Activated gamma-delta T cell treated with anti-CD3 and anti-CD28 coated beads, Interleukin-2, amount 50 U/mL, for 16 hours (primary cell): Measurements from ENCODE around the gene DNAJC16.
"Not testable (repeated sequence)": the region's sequence is repeated elsewhere in the genome, so short reads cannot be mapped to it uniquely, and the experiment has no call there.

ENCODE experiments used
- DNase-seq: peaks from one replicate; pipeline ENCODE4 v3.0.0-alpha.2; 2020; ENCODE audit warnings: low read depth

The DNAJC16 gene

GRCh38 chr1:15583016-15583706 lies 56.5 kb downstream of the DNAJC16 start:
- DNase-seq, result no peak

GRCh38 chr1:15584489-15585363 lies 58.1 kb downstream of the DNAJC16 start, which contains the start of gene AGMAT:
Gene AGMAT (minus strand): TSS chr1:15585051. CDS start chr1:15584967, 84 bp downstream.
- DNase-seq, result peak; percentile 37

DNA sequence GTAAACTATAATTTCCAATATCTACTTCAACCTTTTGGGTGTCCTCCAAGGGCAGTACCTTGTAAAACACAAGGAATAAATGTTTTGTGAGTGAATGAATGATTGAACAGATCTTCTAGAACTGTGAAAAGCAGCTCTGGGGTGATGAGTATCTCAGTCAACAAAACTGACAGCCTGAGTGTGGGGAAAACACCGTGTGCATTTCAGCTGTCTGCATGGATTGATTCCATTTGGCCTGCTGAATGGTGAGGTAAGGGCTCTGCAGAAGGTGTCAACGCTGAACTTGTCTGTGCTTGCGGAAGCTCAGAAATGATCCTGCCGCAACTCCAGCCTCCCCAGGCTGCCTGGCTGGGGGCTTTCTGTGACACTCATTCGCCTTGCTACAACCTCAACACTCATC lies 65.6 kb downstream of the DNAJC16 start:
- no peak for DNase-seq

GRCh38 chr1:15595809-15596617 lies 69.4 kb downstream of the DNAJC16 start:
- no peak for DNase-seq

- no peak for DNase-seq
These were observed 71.8 kb downstream of the DNAJC16 start for GRCh38 chr1:15598436-15598835.

- DNase-seq, result peak; percentile 84
These were observed 76.7 kb downstream of the DNAJC16 start for GRCh38 chr1:15603050-15603965.

- not testable (repeated sequence) for DNase-seq
These were observed 77.3 kb downstream of the DNAJC16 start for GRCh38 chr1:15603966-15604282.

DNA sequence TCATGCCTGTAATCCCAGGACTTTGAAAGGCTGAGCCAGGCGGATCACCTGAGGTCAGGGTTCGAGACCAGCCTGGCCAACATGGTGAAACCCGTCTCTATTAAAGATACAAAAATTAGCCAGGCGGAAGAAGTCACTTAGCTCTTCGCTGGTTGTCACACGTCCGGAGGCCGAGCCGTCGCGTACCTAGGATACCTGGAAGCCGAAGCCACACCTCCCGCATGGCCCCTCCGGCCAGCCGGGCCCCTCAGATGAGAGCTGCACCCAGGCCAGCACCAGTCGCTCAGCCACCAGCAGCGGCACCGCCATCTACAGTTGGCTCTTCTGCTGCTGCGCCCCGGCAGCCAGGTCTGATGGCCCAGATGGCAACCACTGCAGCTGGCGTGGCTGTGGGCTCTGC lies 77.8 kb downstream of the DNAJC16 start:
- DNase-seq, result not testable (repeated sequence)

DNA sequence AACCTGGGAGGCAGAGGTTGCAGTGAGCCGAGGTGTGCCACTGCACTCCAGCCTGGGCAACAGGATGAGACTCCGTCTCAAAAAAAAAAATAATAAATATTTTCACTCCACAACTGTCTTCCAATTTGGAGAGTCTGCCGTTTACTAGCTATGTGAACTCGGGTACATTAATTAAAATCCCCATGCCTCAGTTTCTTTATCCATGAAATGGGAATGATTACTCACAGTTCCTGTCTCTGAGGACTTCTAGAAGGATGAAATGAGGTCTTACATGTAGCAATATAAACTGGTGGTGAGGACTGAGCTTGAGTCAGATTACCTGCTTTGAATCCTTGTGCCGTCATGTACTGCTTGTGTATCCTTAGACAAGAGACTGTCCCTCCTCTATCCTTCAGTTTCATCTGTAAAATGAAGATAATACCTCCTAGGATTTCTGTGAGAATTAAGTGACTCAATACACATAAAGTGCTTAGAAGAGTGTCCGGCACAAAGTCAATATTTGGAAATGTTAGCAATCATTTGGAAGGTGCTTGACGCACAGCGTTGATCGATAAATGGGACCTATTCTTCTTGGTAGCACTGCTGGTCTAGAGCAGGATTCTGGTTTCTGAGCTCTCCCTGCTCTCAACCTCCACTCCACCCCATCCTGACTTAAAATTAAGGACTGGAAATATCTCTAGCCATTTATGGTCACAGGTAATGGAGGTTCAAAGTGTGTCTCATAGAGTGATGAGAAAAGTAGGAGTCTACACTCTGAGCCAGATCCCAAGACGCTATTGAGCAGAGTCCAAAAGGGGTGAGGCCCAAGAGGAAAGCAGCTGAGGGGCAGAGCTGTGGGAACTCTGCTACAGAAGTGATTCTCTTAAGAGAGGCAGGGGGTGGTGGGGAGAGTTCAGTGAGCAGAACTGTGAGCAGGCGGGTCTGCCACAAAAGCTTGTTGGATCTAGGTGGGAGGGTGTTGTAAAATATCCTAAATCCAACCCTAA lies 79.0 kb downstream of the DNAJC16 start:
- DNase-seq, result no peak

DNA sequence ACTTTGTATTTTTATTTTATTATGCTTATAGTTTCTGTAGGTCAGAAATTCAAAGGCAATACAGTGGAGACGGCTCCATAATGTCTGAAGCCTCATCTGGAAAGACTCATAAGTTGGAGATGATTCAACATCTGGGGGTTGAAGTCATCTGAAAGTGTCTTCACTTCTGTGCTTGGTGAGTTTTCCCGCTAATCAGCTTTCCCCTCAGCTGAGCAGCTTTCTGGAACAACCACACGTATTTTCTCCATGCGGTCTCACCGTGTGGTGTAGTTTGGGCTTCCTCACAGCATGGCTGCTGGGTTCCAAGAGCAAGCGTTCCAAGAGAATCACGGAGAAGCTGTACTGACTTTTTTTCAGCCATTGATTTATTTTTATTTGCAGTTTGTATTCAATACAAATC lies 83.0 kb downstream of the DNAJC16 start:
- no peak for DNase-seq

DNA sequence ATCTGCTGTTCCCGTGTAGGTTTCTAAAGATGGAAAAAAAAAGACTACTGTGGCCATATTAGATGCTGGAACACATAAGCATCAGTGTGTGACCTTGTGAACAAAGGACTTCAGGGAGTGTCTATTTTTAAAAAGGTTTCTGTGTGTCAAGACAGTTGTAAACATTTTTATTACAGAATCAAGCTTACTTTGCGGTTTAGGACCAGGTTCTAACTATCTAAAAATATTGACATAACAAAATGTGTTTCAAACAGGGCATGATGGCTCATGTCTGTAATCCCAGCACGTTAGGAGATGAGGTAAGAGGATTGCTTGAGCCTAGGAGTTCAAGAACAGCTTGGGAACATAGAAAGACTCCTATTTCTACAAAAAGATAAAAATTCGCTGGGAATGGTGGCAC lies 83.5 kb downstream of the DNAJC16 start:
- DNase-seq, result no peak

DNA sequence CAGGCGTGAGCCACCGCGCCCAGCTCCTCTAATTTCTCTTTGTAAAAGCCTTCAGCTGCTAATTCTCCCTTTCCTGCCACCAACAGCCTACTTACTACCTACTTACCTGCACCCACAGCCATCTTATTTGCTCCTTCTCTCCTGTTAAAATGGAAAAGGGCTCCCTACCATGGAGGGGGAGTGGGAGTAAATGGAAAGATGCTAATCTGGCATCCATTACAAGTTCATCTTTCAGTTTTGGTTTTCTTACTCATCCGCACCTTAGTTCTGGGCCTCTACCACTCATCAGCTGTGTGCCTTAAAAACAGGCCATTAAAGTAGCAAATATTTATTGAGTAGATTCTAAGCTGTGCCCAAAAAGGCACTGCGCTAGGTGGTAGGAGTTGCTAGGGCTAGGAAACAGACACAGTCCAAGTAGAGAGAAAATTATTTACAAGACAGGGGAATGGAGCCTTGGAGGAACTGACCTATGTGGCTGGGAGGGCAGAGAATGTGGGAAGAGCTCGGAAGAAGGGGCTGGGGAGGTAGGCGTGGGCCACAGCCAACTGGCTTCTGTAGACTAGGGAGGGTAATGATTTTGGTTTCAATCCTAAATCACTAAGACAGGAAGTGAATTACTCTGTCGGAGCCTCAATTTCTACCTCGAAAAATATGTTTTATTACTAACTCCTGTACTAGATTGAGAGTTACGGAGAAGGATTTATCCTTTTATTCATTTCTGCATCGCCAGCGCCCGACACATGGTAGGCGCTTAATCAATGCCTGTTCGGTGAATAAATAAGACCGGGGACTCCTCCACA lies 89.9 kb downstream of the DNAJC16 start:
- no peak for DNase-seq

GRCh38 chr1:15617173-15618076 lies 90.8 kb downstream of the DNAJC16 start, which contains the start of gene DDI2:
Gene DDI2 (plus strand): TSS chr1:15617458. CDS start chr1:15617671, 213 bp downstream.
- peak; percentile 85 for DNase-seq

- no peak for DNase-seq
These were observed 91.5 kb downstream of the DNAJC16 start for GRCh38 chr1:15618077-15618654.

- no peak for DNase-seq
These were observed 92.2 kb downstream of the DNAJC16 start for GRCh38 chr1:15618655-15619525.

DNA sequence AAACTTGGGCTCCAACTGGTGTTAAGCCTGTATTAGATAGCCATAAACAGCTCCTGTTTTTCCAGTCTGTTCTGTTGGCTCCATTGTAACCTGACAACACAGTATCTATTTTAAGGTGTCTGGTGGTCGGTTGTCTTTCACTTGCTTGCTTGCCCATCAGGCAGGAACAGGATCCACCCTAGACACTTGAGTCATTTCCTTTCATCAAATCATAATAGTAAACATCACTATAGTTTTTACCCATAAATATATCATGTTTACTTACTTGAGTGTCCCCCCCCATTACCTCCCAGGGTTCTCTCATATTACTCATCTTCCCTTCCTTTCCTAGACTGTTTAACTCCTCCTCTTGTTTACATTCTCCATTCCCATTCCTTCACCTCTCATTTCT lies 93.5 kb downstream of the DNAJC16 start:
- no peak for DNase-seq
